Caco-2 (cell line): Measurements from ENCODE around the gene NXNL1. TPM values are rescaled to one million over a fixed set of nuclear protein-coding genes. Genes with fewer than 3 reads are reported as not detected.

Experiments
- BruUV-seq: library from RNA; stranded (reverse); fragments of 400-500 nt; replicated peaks from 2 replicates; lab custom pipeline; 2021; lab: Mats Ljungman, UMichigan
- CTCF ChIA-PET: fragments of 300-600 bp; sonication (Branson Sonifier 250); formaldehyde crosslinking; loops from one replicate; lab custom pipeline; 2022; ENCODE audit warnings: antibody characterized with exemption; lab: Charles Lee
- POLR2A ChIA-PET: fragments of 300-600 bp; sonication (Branson Sonifier 250); formaldehyde crosslinking; loops from one replicate; lab custom pipeline; 2022; ENCODE audit warnings: antibody characterized with exemption; lab: Charles Lee
- DNase-seq, 2 experiments: peaks; one replicate each; pipeline versions ENCODE4 v3.0.0 to v3.0.0-alpha.2; 2020 to 2022
- H3K27me3 ChIP-seq: replicated peaks from 2 replicates; pipeline ENCODE4 v1.6.0; 2011; ENCODE audit warnings: low read length; ENCODE audit not compliant: control insufficient read depth, insufficient read depth
- H3K36me3 ChIP-seq: 2 replicates; pipeline ENCODE4 v1.5.1; 2011; ENCODE audit warnings: low read length; ENCODE audit not compliant: control insufficient read depth, insufficient read depth
- H3K4me1 ChIP-seq: fragments of 250-450 bp; sonication (Bioruptor Pico); 2 replicates; pipeline ENCODE4 v1.5.1; 2020; ENCODE audit warnings: mild to moderate bottlenecking
- H3K4me3 ChIP-seq: 2 replicates; pipeline ENCODE4 v1.5.1; 2011; ENCODE audit warnings: low read depth, mild to moderate bottlenecking, control low read depth, low read length
- H3K9me3 ChIP-seq: fragments of 250-450 bp; sonication (Bioruptor Pico); 2 replicates; pipeline ENCODE4 v1.5.1; 2020; ENCODE audit warnings: mild to moderate bottlenecking, moderate library complexity
- H3K27ac Mint-ChIP-seq: one replicate; pipeline ENCODE4 v1.8.0; 2022; ENCODE audit warnings: mixed read lengths; ENCODE audit not compliant: unreplicated experiment
- H3K27me3 Mint-ChIP-seq: one replicate; pipeline ENCODE4 v1.8.0; 2022; ENCODE audit warnings: mixed read lengths; ENCODE audit not compliant: insufficient read depth, unreplicated experiment
- H3K36me3 Mint-ChIP-seq: one replicate; pipeline ENCODE4 v1.8.0; 2022; ENCODE audit warnings: mild to moderate bottlenecking, mixed read lengths; ENCODE audit not compliant: insufficient read depth, unreplicated experiment
- H3K4me1 Mint-ChIP-seq: one replicate; pipeline ENCODE4 v1.8.0; 2022; ENCODE audit warnings: low read depth, mixed read lengths; ENCODE audit not compliant: unreplicated experiment
- H3K4me3 Mint-ChIP-seq: one replicate; pipeline ENCODE4 v1.8.0; 2022; ENCODE audit warnings: mild to moderate bottlenecking, moderate library complexity, mixed read lengths; ENCODE audit not compliant: unreplicated experiment
- H3K9me3 Mint-ChIP-seq: one replicate; pipeline ENCODE4 v1.8.0; 2022; ENCODE audit warnings: mixed read lengths; ENCODE audit not compliant: unreplicated experiment
- intact Hi-C: fragments of 100-400 bp; cut with micrococcal nuclease; formaldehyde crosslinking; loops from one replicate; pipeline ENCODE4 v1.10.0; 2022; ENCODE audit not compliant: unreplicated experiment
- total RNA-seq: library from RNA; stranded (reverse); gene quantifications from 2 replicates; pipeline ENCODE4 v1.2.3, GENCODE V29; 2022
- TF ChIP-seq, protein P1 (sequence below), 2 experiments: fragments of 200-600 bp in 1 of 2; IDR thresholded peaks; 1 replicate in 1 of 2; 2 replicates in 1 of 2; pipeline versions ENCODE4 v1.5.1 to v1.8.0; 2011 to 2022; ENCODE audit warnings: antibody characterized with exemption in 1 of 2, control low read depth in 1 of 2, inconsistent platforms in 1 of 2, low read depth in 1 of 2, low read length in 1 of 2, mild to moderate bottlenecking in 1 of 2, moderate library complexity in 1 of 2; ENCODE audit not compliant: insufficient read depth in 1 of 2, severe bottlenecking in 1 of 2, unreplicated experiment in 1 of 2

NXNL1 gene
- total RNA-seq, 1 experiment from 2014 or later: not detected

DNA sequence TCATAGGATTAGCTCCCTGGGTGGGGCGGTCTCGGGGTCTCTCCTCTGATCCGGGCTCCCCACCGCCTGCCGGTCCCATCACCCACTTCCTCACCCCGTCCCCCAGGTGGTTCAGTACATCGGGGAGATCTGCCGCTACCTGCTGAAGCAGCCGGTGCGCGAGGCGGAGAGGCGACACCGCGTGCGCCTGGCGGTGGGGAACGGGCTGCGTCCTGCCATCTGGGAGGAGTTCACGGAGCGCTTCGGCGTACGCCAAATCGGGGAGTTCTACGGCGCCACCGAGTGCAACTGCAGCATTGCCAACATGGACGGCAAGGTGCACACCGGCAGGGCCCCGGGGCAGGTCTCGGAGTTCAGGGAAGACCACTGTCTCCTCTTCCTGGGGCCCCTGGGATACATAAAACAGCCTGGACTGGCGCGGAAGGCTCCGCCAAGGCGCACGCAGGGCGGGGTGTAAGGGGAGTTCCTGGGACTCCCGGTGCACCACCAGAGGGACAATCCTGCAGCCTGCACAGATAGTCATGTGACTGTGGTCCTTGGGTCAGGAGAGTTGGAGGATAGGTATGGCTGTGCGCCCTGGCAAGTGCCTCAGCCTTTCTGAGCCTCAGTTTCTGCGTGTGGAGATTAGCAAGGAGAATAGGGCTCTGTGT is 36.5 kb upstream of the NXNL1 start:
- H3K4me1 ChIP-seq: peaks cover 16% of the 10 kb centered on the region
- ChIA-PET POLR2A (no interaction called here), CTCF (no interaction called here)
- intact Hi-C loops: no loop called here
- H3K36me3 ChIP-seq: no peaks in the 10 kb centered on the region
- no peaks in the 10 kb centered on the region for H3K9me3 Mint-ChIP-seq
- BruUV-seq: no TSS peak
- peak overlapping the region; percentile 7 for H3K27ac Mint-ChIP-seq
- no peaks in the 10 kb centered on the region for H3K27me3 Mint-ChIP-seq
- no peaks in the 10 kb centered on the region for H3K9me3 ChIP-seq
- TF ChIP-seq, protein P1, sequence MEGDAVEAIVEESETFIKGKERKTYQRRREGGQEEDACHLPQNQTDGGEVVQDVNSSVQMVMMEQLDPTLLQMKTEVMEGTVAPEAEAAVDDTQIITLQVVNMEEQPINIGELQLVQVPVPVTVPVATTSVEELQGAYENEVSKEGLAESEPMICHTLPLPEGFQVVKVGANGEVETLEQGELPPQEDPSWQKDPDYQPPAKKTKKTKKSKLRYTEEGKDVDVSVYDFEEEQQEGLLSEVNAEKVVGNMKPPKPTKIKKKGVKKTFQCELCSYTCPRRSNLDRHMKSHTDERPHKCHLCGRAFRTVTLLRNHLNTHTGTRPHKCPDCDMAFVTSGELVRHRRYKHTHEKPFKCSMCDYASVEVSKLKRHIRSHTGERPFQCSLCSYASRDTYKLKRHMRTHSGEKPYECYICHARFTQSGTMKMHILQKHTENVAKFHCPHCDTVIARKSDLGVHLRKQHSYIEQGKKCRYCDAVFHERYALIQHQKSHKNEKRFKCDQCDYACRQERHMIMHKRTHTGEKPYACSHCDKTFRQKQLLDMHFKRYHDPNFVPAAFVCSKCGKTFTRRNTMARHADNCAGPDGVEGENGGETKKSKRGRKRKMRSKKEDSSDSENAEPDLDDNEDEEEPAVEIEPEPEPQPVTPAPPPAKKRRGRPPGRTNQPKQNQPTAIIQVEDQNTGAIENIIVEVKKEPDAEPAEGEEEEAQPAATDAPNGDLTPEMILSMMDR (IDR thresholded peaks at IDR 0.05; ENCODE audit: insufficient read depth in 1 of 2, low read depth in 1 of 2, low read length in 1 of 2, severe bottlenecking in 1 of 2, unreplicated experiment in 1 of 2): no peak
- no peak overlapping the region for H3K4me3 ChIP-seq
- H3K4me3 Mint-ChIP-seq: no peak overlapping the region
- no peak for DNase-seq
- H3K4me1 Mint-ChIP-seq: peaks cover 16% of the 10 kb centered on the region
- no peaks in the 10 kb centered on the region for H3K36me3 Mint-ChIP-seq
- no peaks in the 10 kb centered on the region for H3K27me3 ChIP-seq

DNA sequence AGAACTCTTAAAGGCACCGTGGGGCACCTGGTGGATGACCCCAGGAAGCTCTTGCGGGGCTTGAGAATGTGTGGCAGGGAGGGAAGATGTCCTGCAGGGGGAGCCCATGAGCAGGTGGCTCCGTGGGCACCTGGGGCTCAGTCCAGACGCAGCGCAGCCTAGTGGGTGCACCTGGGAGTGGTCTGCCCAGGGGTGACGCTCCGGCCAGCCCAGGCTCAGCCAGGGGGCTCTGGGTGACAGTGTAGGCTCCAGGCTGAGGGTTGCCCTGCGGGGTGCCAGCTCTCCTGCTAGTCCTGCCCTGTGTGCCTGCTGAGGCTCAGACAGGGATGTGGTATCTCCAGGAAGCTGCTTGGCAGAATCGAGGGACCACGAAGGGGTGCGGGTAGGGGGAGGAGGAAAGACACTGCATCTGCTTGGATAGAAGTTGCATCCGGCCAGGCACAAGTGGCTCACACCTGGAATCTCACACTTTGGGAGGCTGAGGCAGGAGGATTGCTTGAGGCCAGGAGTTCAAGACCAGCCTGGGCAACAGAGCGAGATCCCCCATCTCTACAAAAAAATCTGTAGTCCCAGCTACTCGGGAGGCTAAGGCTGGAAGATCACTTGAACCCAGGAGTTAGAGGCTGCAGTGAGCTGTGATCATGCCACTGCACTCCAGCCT is 35.7 kb upstream of the NXNL1 start:
- CTCF ChIA-PET: interaction anchor here (0.5 to 1.0 kb wide), 5 partner anchors 62 to 270 kb away, joined by 3 to 7 read pairs (median 3); partner anchors contain the start of gene BST2
- Histone ChIP-seq H3K4me3 (no peak overlapping the region), H3K36me3 (no peaks in the 10 kb centered on the region), H3K27me3 (no peaks in the 10 kb centered on the region), H3K4me1 (peaks cover 16% of the 10 kb centered on the region), H3K9me3 (no peaks in the 10 kb centered on the region)
- Mint-ChIP-seq H3K4me1 (peaks cover 16% of the 10 kb centered on the region), H3K27ac (no peak overlapping the region), H3K27me3 (no peaks in the 10 kb centered on the region), H3K9me3 (no peaks in the 10 kb centered on the region), H3K36me3 (no peaks in the 10 kb centered on the region), H3K4me3 (no peak overlapping the region)
- BruUV-seq: no TSS peak
- DNase-seq: peak; percentile 63 to 78
- TF ChIP-seq, protein P1 (IDR thresholded peaks at IDR 0.05; ENCODE audit: insufficient read depth in 1 of 2, low read depth in 1 of 2, low read length in 1 of 2, severe bottlenecking in 1 of 2, unreplicated experiment in 1 of 2): peak; percentile 80 to 88
- POLR2A ChIA-PET: no interaction called here
- intact Hi-C loops: no loop called here

DNA sequence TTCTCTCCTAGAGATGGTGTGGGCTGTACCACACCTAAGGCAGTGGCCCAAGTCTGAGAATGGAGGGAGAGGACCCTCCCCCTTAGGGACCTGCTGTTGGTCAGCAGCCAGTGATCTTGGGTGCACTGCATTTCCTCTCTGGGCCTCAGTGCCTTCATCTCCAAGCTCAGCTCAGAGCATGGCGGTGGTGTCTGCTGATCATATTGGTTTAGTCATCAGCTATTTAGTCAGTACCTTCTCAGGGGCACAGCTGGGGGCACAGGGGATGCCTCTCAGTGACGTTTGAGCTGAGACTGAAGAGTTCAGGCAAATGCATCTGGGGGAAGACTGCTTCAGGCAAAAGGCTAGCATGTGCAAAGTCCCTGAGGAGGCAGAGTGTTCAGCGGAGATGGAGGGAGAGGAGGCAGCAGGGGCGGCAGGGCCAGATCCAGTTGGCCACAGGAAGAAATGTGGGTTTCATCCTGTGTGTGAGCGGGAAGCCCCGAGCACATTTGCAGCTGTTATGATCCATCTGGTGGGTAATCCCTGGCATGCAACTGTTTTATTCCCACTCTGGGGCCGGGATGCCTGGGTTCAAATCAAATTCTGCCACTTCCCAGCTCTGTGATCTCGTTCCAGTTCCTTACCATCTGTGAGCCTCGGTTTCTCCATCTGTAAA is 35.0 kb upstream of the NXNL1 start:
- no peak for DNase-seq
- Mint-ChIP-seq H3K36me3 (no peaks in the 10 kb centered on the region), H3K4me1 (peaks cover 16% of the 10 kb centered on the region), H3K9me3 (no peaks in the 10 kb centered on the region), H3K27me3 (no peaks in the 10 kb centered on the region), H3K4me3 (no peak overlapping the region), H3K27ac (no peak overlapping the region)
- Histone ChIP-seq H3K27me3 (no peaks in the 10 kb centered on the region), H3K4me1 (peaks cover 16% of the 10 kb centered on the region), H3K4me3 (no peak overlapping the region), H3K9me3 (no peaks in the 10 kb centered on the region), H3K36me3 (no peaks in the 10 kb centered on the region)
- TF ChIP-seq, protein P1 (IDR thresholded peaks at IDR 0.05; ENCODE audit: insufficient read depth in 1 of 2, low read depth in 1 of 2, low read length in 1 of 2, severe bottlenecking in 1 of 2, unreplicated experiment in 1 of 2): no peak
- POLR2A ChIA-PET: no interaction called here
- CTCF ChIA-PET: interaction anchor here (0.5 to 1.0 kb wide), 5 partner anchors 62 to 271 kb away, joined by 3 to 7 read pairs (median 3); partner anchors contain the start of gene BST2
- intact Hi-C loops: no loop called here
- no TSS peak for BruUV-seq
